ENCODE data around the gene KLF16. TPM values are rescaled to one million over a fixed set of nuclear protein-coding genes. Genes with fewer than 3 reads are reported as not detected.

The KLF16 gene
- polyA plus RNA-seq, 4 donors: 6.1 to 12.3 (median 7.1) TPM

- no peak for DNase-seq (ENCODE audit: low read depth in 4 of 4, low spot score in 3 of 4)
Observed at GRCh38 chr19:1827566-1828278, 35.7 kb downstream of the KLF16 start.

GRCh38 chr19:1826557-1827521 is 36.5 kb downstream of the KLF16 start:
- DNase-seq (ENCODE audit: low read depth in 4 of 4, low spot score in 3 of 4): peak in 1 of 4 donors; percentile 69

GRCh38 chr19:1825909-1826556 is 37.3 kb downstream of the KLF16 start:
- DNase-seq (ENCODE audit: low read depth in 4 of 4, low spot score in 3 of 4): peak; percentile 67 to 76 (median 70)

- no peak for DNase-seq (ENCODE audit: low read depth in 4 of 4, low spot score in 3 of 4)
Observed at GRCh38 chr19:1824252-1824622, 39.1 kb downstream of the KLF16 start.

- DNase-seq (ENCODE audit: low read depth in 4 of 4, low spot score in 3 of 4): no peak
Observed at GRCh38 chr19:1823539-1824251, 39.7 kb downstream of the KLF16 start.

GRCh38 chr19:1823020-1823419 is 40.4 kb downstream of the KLF16 start:
- DNase-seq (ENCODE audit: low read depth in 4 of 4, low spot score in 3 of 4): no peak

- DNase-seq (ENCODE audit: low read depth in 4 of 4, low spot score in 3 of 4): no peak
Observed at GRCh38 chr19:1822210-1822609, 41.2 kb downstream of the KLF16 start.

- no peak for DNase-seq (ENCODE audit: low read depth in 4 of 4, low spot score in 3 of 4)
Observed at GRCh38 chr19:1819341-1820255, 43.8 kb downstream of the KLF16 start.

- DNase-seq (ENCODE audit: low read depth in 4 of 4, low spot score in 3 of 4): no peak
Observed at GRCh38 chr19:1818549-1819195, 44.7 kb downstream of the KLF16 start.

GRCh38 chr19:1817553-1818179 is 45.7 kb downstream of the KLF16 start:
- no peak for DNase-seq (ENCODE audit: low read depth in 4 of 4, low spot score in 3 of 4)

- no peak for DNase-seq (ENCODE audit: low read depth in 4 of 4, low spot score in 3 of 4)
Observed at GRCh38 chr19:1816530-1817298, 46.7 kb downstream of the KLF16 start.

- no peak for DNase-seq (ENCODE audit: low read depth in 4 of 4, low spot score in 3 of 4)
Observed at GRCh38 chr19:1815605-1816529, 47.5 kb downstream of the KLF16 start.

- no peak for DNase-seq (ENCODE audit: low read depth in 4 of 4, low spot score in 3 of 4)
Observed at GRCh38 chr19:1814833-1815604, 48.4 kb downstream of the KLF16 start.

GRCh38 chr19:1814391-1814790 is 49.0 kb downstream of the KLF16 start:
- no peak for DNase-seq (ENCODE audit: low read depth in 4 of 4, low spot score in 3 of 4)

GRCh38 chr19:1813192-1814182 is 49.9 kb downstream of the KLF16 start:
- no peak for DNase-seq (ENCODE audit: low read depth in 4 of 4, low spot score in 3 of 4)

All from right renal pelvis (tissue), 4 donors.